ENCODE results near the gene EIF3D. TPM values are rescaled to one million over a fixed set of nuclear protein-coding genes. Genes with fewer than 3 reads are reported as not detected.

Gene EIF3D
- total and polyA plus RNA-seq, 2 of the 8 experiments (the other 6 are each of a cell fraction or from before 2014, with no cell fraction given), result 195 to 408 TPM

- Histone ChIP-seq H4K5ac (ENCODE audit: insufficient read length, low read depth, low read length) (no peak overlapping the region), H3K4me2 (ENCODE audit: insufficient read depth in 1 of 2, low read depth in 2 of 2, low read length in 2 of 2) (no peak overlapping the region), H3K23ac (ENCODE audit: insufficient read length) (no peak overlapping the region), H2BK120ac (replicated peaks; ENCODE audit: low read depth, low read length) (no peak overlapping the region), H3K4me3 (ENCODE audit: extremely low read depth in 1 of 4, insufficient read depth in 2 of 4, low read depth in 3 of 4, low read length in 4 of 4) (no peak overlapping the region), H3K56ac (replicated peaks; ENCODE audit: insufficient read length, low read depth, low read length) (no peak overlapping the region), H2AFZ (ENCODE audit: low read length) (no peak overlapping the region), H2AK5ac (ENCODE audit: low read depth, low read length) (no peak overlapping the region), H3K18ac (ENCODE audit: extremely low read depth, low read length) (no peak overlapping the region), H2BK15ac (ENCODE audit: low read length) (no peak overlapping the region), H4K20me1 (replicated peaks in 1 of 2; ENCODE audit: control insufficient read depth in 1 of 2, insufficient read depth in 2 of 2, low read length in 2 of 2) (no peaks in the 10 kb centered on the region), H4K91ac (replicated peaks; ENCODE audit: insufficient read length, low read length) (no peak overlapping the region), H3K4ac (replicated peaks; ENCODE audit: insufficient read length, low read depth, low read length) (no peak overlapping the region), H2BK12ac (ENCODE audit: low read depth, low read length) (no peak overlapping the region), H3K79me2 (ENCODE audit: control insufficient read depth in 1 of 2, insufficient read depth in 2 of 2, low read length in 2 of 2) (no peaks in the 10 kb centered on the region), H4K8ac (ENCODE audit: extremely low read depth, insufficient read depth, low read length) (no peak overlapping the region), H3K4me1 (replicated peaks in 1 of 4; ENCODE audit: control insufficient read depth in 3 of 4, insufficient read depth in 4 of 4, low read length in 3 of 4) (peaks cover 0 to 9% (median 3%) of the 10 kb centered on the region in 4 experiments; a peak in 3 of 7 replicates), H3K27ac (ENCODE audit: low read depth, low read length) (no peak overlapping the region), H3K36me3 (ENCODE audit: control insufficient read depth in 2 of 4, insufficient read depth in 4 of 4, low read length in 3 of 4) (no peaks in the 10 kb centered on the region), H2BK20ac (ENCODE audit: low read length) (no peak overlapping the region), H3K9ac (replicated peaks in 1 of 4; ENCODE audit: extremely low read depth in 1 of 4, low read depth in 3 of 4, low read length in 3 of 4) (no peak overlapping the region), H3K9me3 (ENCODE audit: insufficient read depth in 2 of 2, low read depth in 1 of 2, low read length in 1 of 2) (no peaks in the 10 kb centered on the region), H3K79me1 (ENCODE audit: low read depth, low read length) (no peaks in the 10 kb centered on the region), H3K27me3 (replicated peaks in 1 of 4; ENCODE audit: control insufficient read depth in 3 of 4, extremely low read depth in 1 of 4, insufficient read depth in 3 of 4, low read length in 3 of 4) (no peaks in the 10 kb centered on the region), H3K14ac (ENCODE audit: insufficient read length) (no peak overlapping the region), H2BK5ac (ENCODE audit: low read depth, low read length) (no peak overlapping the region), H3K23me2 (ENCODE audit: low read depth, low read length) (no peaks in the 10 kb centered on the region; the same call in 1 of the 2 replicates)
- TF ChIP-seq CREB1 (IDR thresholded peaks at IDR 0.05) (no peak), PHF8 (conservative IDR thresholded peaks at IDR 0.05; ENCODE audit: low read depth, low read length) (no peak), SP4 (IDR thresholded peaks at IDR 0.05; ENCODE audit: low read length) (no peak), EZH2 (IDR thresholded peaks at IDR 0.05; ENCODE audit: low read depth, low read length, severe bottlenecking) (no peak), TEAD4 (IDR thresholded peaks at IDR 0.05; ENCODE audit: low read depth, low read length) (no peak), FOSL1 (IDR thresholded peaks at IDR 0.05; ENCODE audit: insufficient read depth, low read depth, low read length) (no peak), BACH1 (IDR thresholded peaks at IDR 0.05; ENCODE audit: low read length) (no peak)
- ChIA-PET CTCF (ENCODE audit: partially characterized antibody) (interaction anchor here (0.6 to 2.8 kb wide), 9 partner anchors 9 to 425 kb away, joined by 3 to 17 read pairs (median 6); no protein-coding TSS in a partner anchor), POLR2A (ENCODE audit: partially characterized antibody) (no interaction called here)
- FAIRE-seq (no peak), DNase-seq (ENCODE audit: low read depth in 1 of 2, low spot score in 2 of 2) (no peak)
- WGBS, 2 experiments (ENCODE audit: extremely low coverage in 1 of 2, insufficient coverage in 1 of 2, insufficient read length in 1 of 2, insufficient replicate concordance in 2 of 2, low coverage in 1 of 2, low lambda C conversion rate in 2 of 2, missing lambda C conversion rate in 1 of 2), result 90% methylated on average over 1 of the region's 1 CpG; no CpG with 5 or more reads in 1 of the 2 experiments
These were observed 23.3 kb upstream of the EIF3D start for GRCh38 chr22:36552289-36552688.
